A673 (cell line): ENCODE results near the gene MMEL1. TPM values are rescaled to one million over a fixed set of nuclear protein-coding genes. Genes with fewer than 3 reads are reported as not detected.

Experiments
- BruUV-seq: library from RNA; stranded (reverse); fragments of 400-500 nt; replicated peaks from 2 replicates; lab custom pipeline; 2021; lab: Mats Ljungman, UMichigan
- CTCF ChIA-PET: fragments of 300-600 bp; sonication (Branson Sonifier 250); formaldehyde crosslinking; loops from one replicate; lab custom pipeline; 2022; ENCODE audit warnings: antibody characterized with exemption; lab: Charles Lee
- POLR2A ChIA-PET: fragments of 300-600 bp; sonication (Branson Sonifier 250); formaldehyde crosslinking; loops from one replicate; lab custom pipeline; 2022; ENCODE audit warnings: antibody characterized with exemption; ENCODE audit not compliant: low non-redundant PET; lab: Charles Lee
- DNase-seq: peaks from one replicate; pipeline ENCODE4 v3.0.0-alpha.2; 2015; ENCODE audit warnings: low spot score
- H3K27ac ChIP-seq: fragments of 200-600 bp; sonication (generic); 2 replicates; pipeline ENCODE4 v1.5.1; 2016; ENCODE audit warnings: mixed run types, low read depth, mild to moderate bottlenecking, mixed read lengths, antibody characterized with exemption, low read length; ENCODE audit not compliant: poor library complexity, severe bottlenecking
- H3K27me3 ChIP-seq: fragments of 200-600 bp; sonication (generic); replicated peaks from 2 replicates; pipeline ENCODE4 v1.6.1; 2017; ENCODE audit warnings: mixed run types, low read depth, mild to moderate bottlenecking, mixed read lengths, antibody characterized with exemption, low read length; ENCODE audit not compliant: insufficient read depth, poor library complexity
- H3K36me3 ChIP-seq: fragments of 200-600 bp; sonication (generic); 2 replicates; pipeline ENCODE4 v1.6.1; 2016; ENCODE audit warnings: mixed run types, mild to moderate bottlenecking, mixed read lengths, antibody characterized with exemption, low read length; ENCODE audit not compliant: insufficient read depth, poor library complexity, severe bottlenecking
- H3K4me1 ChIP-seq: fragments of 200-600 bp; sonication (generic); 2 replicates; pipeline ENCODE4 v1.6.1; 2017; ENCODE audit warnings: mixed run types, mild to moderate bottlenecking, mixed read lengths, antibody characterized with exemption, low read length; ENCODE audit not compliant: insufficient read depth, poor library complexity, severe bottlenecking
- H3K4me3 ChIP-seq: fragments of 200-600 bp; sonication (generic); 2 replicates; pipeline ENCODE4 v1.5.1; 2016; ENCODE audit warnings: low read depth, mixed run types, mild to moderate bottlenecking, mixed read lengths, low read length; ENCODE audit not compliant: poor library complexity, severe bottlenecking
- H3K9me3 ChIP-seq: fragments of 200-600 bp; sonication (generic); 2 replicates; pipeline ENCODE4 v1.6.1; 2016; ENCODE audit warnings: mixed run types, low read depth, mild to moderate bottlenecking, mixed read lengths, antibody characterized with exemption, low read length; ENCODE audit not compliant: poor library complexity, severe bottlenecking
- CTCF ChIP-seq: fragments of 300-800, 200-600 bp; sonication (generic); conservative IDR thresholded peaks from 2 replicates; pipeline ENCODE4 v1.5.1; 2017; ENCODE audit warnings: low read depth, mild to moderate bottlenecking, antibody characterized with exemption, low read length, moderate library complexity, mixed read lengths
- EZH2 ChIP-seq: fragments of 200-600 bp; sonication (generic); IDR thresholded peaks from 2 replicates; pipeline ENCODE4 v1.6.1; 2017; ENCODE audit warnings: borderline replicate concordance, low read depth, mild to moderate bottlenecking, mixed read lengths, antibody characterized with exemption, low read length; ENCODE audit not compliant: poor library complexity, severe bottlenecking
- intact Hi-C: fragments of 100-400 bp; cut with micrococcal nuclease; formaldehyde crosslinking; loops from one replicate; pipeline ENCODE4 v1.10.0; 2022; ENCODE audit not compliant: unreplicated experiment
- total RNA-seq: library from RNA; stranded (reverse); gene quantifications from 2 replicates; pipeline ENCODE4 v1.2.3, GENCODE V29; 2021

The MMEL1 gene
- total RNA-seq, 1 experiment from 2014 or later = not detected

- Histone ChIP-seq H3K27me3 (no peaks in the 10 kb centered on the region), H3K4me1 (no peaks in the 10 kb centered on the region), H3K36me3 (no peaks in the 10 kb centered on the region), H3K9me3 (peaks cover 41% of the 10 kb centered on the region), H3K27ac (no peak overlapping the region), H3K4me3 (no peak overlapping the region)
- no TSS peak for BruUV-seq
- DNase-seq = no peak
- POLR2A ChIA-PET = no interaction called here
- no peak for TF ChIP-seq EZH2
- TF ChIP-seq CTCF = no peak
- intact Hi-C loops = no loop called here
- CTCF ChIA-PET = no interaction called here
Observed at GRCh38 chr1:2650967-2651645, 18.3 kb upstream of the MMEL1 start.

- intact Hi-C loops = no loop called here
- no peaks in the 10 kb centered on the region for H3K36me3 ChIP-seq
- no peak for DNase-seq
- POLR2A ChIA-PET = no interaction called here
- peaks cover 16% of the 10 kb centered on the region for H3K9me3 ChIP-seq
- H3K27me3 ChIP-seq = no peaks in the 10 kb centered on the region
- H3K4me3 ChIP-seq = no peak overlapping the region
- CTCF ChIA-PET = no interaction called here
- no peak overlapping the region for H3K27ac ChIP-seq
- no peaks in the 10 kb centered on the region for H3K4me1 ChIP-seq
- no peak for TF ChIP-seq CTCF
- TF ChIP-seq EZH2 = no peak
- BruUV-seq = no TSS peak
Observed at GRCh38 chr1:2646837-2647236, 14.0 kb upstream of the MMEL1 start.

- ChIA-PET POLR2A (no interaction called here), CTCF (no interaction called here)
- no peak overlapping the region for H3K4me3 ChIP-seq
- no TSS peak for BruUV-seq
- no peak for DNase-seq
- no peak for TF ChIP-seq EZH2
- no peak for TF ChIP-seq CTCF
- intact Hi-C loops = no loop called here
- no peak overlapping the region for H3K27ac ChIP-seq
- no peaks in the 10 kb centered on the region for H3K27me3 ChIP-seq
- no peaks in the 10 kb centered on the region for H3K4me1 ChIP-seq
- no peaks in the 10 kb centered on the region for H3K36me3 ChIP-seq
- peaks cover 16% of the 10 kb centered on the region for H3K9me3 ChIP-seq
Observed at GRCh38 chr1:2645776-2646175, 13.0 kb upstream of the MMEL1 start.
